ENCODE results near the gene TRA2B. TPM values are rescaled to one million over a fixed set of nuclear protein-coding genes. Genes with fewer than 3 reads are reported as not detected.
A peak's percentile ranks its signal among the peaks of the same experiment; 100 is the strongest.

The TRA2B gene
- total RNA-seq, 2 experiments from 2014 or later, result 549 to 585 TPM

DNA sequence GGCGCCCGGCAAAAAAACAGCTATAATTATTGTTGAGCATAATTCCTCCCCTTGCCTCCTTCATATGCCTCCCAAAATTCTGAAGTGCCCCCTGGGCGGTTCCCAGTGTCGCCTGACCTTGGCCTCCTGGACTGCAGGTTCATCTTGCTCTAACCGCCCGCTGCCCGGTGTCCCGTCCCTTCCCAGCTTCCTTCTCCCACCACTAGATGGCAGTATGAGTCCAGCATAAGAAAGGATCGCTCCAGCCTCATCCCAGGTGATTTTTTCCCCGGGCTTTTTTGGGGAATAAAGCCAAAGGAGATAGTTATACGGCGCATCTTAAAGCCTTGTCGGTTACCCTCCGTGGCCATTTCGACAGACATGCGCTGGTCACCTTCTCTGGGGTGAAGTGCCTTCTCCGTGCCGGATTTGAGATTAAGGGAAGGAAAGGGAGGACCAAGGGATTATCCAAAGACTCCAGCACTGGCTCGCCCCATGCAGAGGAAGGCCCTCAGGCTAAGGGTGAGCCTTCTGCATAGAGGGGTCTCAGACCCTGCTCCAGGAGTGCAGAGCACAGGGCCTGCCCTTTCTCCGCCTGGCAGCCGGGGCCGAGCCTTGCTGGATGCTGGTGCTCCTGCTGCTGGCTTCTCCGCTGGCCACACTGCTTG, 45.8 kb upstream of the TRA2B start:
- Histone ChIP-seq H3K4me3 (ENCODE audit: low read length) (no peak overlapping the region), H3K27me3 (ENCODE audit: control insufficient read depth in 1 of 2, insufficient read depth in 2 of 2, low read length in 2 of 2) (no peaks in the 10 kb centered on the region), H3K4me1 (ENCODE audit: insufficient read depth, low read length) (peaks cover 8% of the 10 kb centered on the region), H3K36me3 (ENCODE audit: insufficient read depth, low read length) (no peaks in the 10 kb centered on the region), H3K9me3 (ENCODE audit: control insufficient read depth in 1 of 2, insufficient read depth in 1 of 2, low read length in 2 of 2) (no peaks in the 10 kb centered on the region), H3K27ac (ENCODE audit: low read depth in 1 of 2, low read length in 2 of 2) (no peak overlapping the region)
- Mint-ChIP-seq H3K4me1 (ENCODE audit: low read depth) (no peaks in the 10 kb centered on the region), H3K4me3 (no peak overlapping the region), H3K36me3 (ENCODE audit: low read depth) (no peaks in the 10 kb centered on the region), H3K27me3 (peaks cover 5% of the 10 kb centered on the region), H3K9me3 (no peaks in the 10 kb centered on the region), H3K27ac (no peak overlapping the region)
- ChIA-PET CTCF (interaction anchor here (0.5 to 2.3 kb wide), 10 partner anchors 9 to 1145 kb away, joined by 3 to 14 read pairs (median 4); no protein-coding TSS in a partner anchor), POLR2A (interaction anchor here (0.7 to 0.9 kb wide), 2 partner anchors 556 to 634 kb away, joined by 3 read pairs; no protein-coding TSS in a partner anchor)
- intact Hi-C loops (cut with DNase I, micrococcal nuclease), result loop anchor here (1.0 to 10.0 kb wide), 6 partner anchors 257 to 841 kb away; no protein-coding TSS in a partner anchor
- TF ChIP-seq, protein P1, sequence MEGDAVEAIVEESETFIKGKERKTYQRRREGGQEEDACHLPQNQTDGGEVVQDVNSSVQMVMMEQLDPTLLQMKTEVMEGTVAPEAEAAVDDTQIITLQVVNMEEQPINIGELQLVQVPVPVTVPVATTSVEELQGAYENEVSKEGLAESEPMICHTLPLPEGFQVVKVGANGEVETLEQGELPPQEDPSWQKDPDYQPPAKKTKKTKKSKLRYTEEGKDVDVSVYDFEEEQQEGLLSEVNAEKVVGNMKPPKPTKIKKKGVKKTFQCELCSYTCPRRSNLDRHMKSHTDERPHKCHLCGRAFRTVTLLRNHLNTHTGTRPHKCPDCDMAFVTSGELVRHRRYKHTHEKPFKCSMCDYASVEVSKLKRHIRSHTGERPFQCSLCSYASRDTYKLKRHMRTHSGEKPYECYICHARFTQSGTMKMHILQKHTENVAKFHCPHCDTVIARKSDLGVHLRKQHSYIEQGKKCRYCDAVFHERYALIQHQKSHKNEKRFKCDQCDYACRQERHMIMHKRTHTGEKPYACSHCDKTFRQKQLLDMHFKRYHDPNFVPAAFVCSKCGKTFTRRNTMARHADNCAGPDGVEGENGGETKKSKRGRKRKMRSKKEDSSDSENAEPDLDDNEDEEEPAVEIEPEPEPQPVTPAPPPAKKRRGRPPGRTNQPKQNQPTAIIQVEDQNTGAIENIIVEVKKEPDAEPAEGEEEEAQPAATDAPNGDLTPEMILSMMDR (IDR thresholded peaks at IDR 0.05), result peak; percentile 94
- peak; percentile 27 to 79 (median 42) for DNase-seq
- peak; percentile 68 for ATAC-seq (ENCODE audit: poor library complexity)

DNA sequence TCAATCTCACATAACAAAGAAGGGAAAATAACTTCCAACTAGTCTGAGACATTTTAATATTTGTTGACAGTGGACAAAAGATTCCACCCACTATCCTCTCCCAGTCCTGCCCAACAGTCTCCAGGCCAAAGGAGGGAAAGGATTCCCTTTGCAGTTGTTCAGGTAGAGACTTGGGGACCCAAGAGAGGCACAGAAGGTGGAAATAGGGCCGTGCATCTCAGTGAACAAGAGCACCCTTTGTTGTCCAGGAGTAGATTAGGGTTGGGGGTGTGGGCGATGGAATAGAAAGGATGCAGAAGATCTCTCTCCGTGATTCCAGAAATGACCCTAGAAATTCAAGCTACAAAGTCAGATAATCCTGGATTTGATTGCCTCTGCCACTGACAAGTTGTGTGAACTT, 44.8 kb upstream of the TRA2B start:
- H3K27ac Mint-ChIP-seq, result no peak overlapping the region
- intact Hi-C loops (cut with DNase I, micrococcal nuclease), result loop anchor here (1.0 to 10.0 kb wide), 6 partner anchors 258 to 842 kb away; no protein-coding TSS in a partner anchor
- no peaks in the 10 kb centered on the region for H3K36me3 ChIP-seq (ENCODE audit: insufficient read depth, low read length)
- POLR2A ChIA-PET, result interaction anchor here (0.9 kb wide), 1 partner anchor 557 kb away, joined by 3 read pairs; no protein-coding TSS in a partner anchor
- no peak overlapping the region for H3K27ac ChIP-seq (ENCODE audit: low read depth in 1 of 2, low read length in 2 of 2)
- TF ChIP-seq, protein P1 (IDR thresholded peaks at IDR 0.05), result no peak
- H3K4me1 Mint-ChIP-seq (ENCODE audit: low read depth), result peaks cover under 1% of the 10 kb centered on the region
- peaks cover 8% of the 10 kb centered on the region for H3K4me1 ChIP-seq (ENCODE audit: insufficient read depth, low read length)
- H3K36me3 Mint-ChIP-seq (ENCODE audit: low read depth), result no peaks in the 10 kb centered on the region
- no peaks in the 10 kb centered on the region for H3K9me3 Mint-ChIP-seq
- CTCF ChIA-PET, result interaction anchor here (0.7 to 2.3 kb wide), 5 partner anchors 10 to 557 kb away, joined by 4 to 14 read pairs (median 5); no protein-coding TSS in a partner anchor
- no peak overlapping the region for H3K4me3 Mint-ChIP-seq
- DNase-seq (no peak), ATAC-seq (ENCODE audit: poor library complexity) (no peak)
- peaks cover 5% of the 10 kb centered on the region for H3K27me3 Mint-ChIP-seq
- H3K4me3 ChIP-seq (ENCODE audit: low read length), result no peak overlapping the region
- no peaks in the 10 kb centered on the region for H3K27me3 ChIP-seq (ENCODE audit: control insufficient read depth in 1 of 2, insufficient read depth in 2 of 2, low read length in 2 of 2)
- H3K9me3 ChIP-seq (ENCODE audit: control insufficient read depth in 1 of 2, insufficient read depth in 1 of 2, low read length in 2 of 2), result no peaks in the 10 kb centered on the region

DNA sequence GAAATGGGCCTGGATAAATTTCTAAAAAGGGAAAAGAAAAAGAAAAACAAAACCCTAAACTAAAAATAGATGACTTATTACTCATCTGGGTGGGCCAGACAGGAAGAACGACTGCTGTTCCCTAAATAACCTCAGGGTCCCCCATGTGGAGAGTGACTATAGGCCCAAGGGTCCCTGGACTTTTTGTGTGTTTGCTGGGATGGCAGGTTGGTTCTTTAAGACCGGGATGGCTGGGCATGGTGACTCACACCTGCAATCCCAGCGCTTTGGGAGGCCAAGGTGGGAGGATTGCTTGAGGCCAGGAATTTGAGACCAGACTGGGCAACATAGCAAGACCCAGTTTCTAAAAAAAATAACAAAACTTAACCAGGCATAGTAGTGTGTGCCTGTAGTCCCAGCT, 43.8 kb upstream of the TRA2B start:
- TF ChIP-seq, protein P1 (IDR thresholded peaks at IDR 0.05), result no peak
- intact Hi-C loops (cut with DNase I, micrococcal nuclease), result loop anchor here (2.0 to 10.0 kb wide), 5 partner anchors 259 to 843 kb away; no protein-coding TSS in a partner anchor
- ATAC-seq (ENCODE audit: poor library complexity) (no peak), DNase-seq (no peak)
- no peaks in the 10 kb centered on the region for H3K36me3 Mint-ChIP-seq (ENCODE audit: low read depth)
- no peak overlapping the region for H3K4me3 Mint-ChIP-seq
- no peaks in the 10 kb centered on the region for H3K9me3 Mint-ChIP-seq
- Histone ChIP-seq H3K4me1 (ENCODE audit: insufficient read depth, low read length) (peaks cover 8% of the 10 kb centered on the region), H3K27me3 (ENCODE audit: control insufficient read depth in 1 of 2, insufficient read depth in 2 of 2, low read length in 2 of 2) (no peaks in the 10 kb centered on the region), H3K36me3 (ENCODE audit: insufficient read depth, low read length) (no peaks in the 10 kb centered on the region), H3K27ac (ENCODE audit: low read depth in 1 of 2, low read length in 2 of 2) (no peak overlapping the region), H3K9me3 (ENCODE audit: control insufficient read depth in 1 of 2, insufficient read depth in 1 of 2, low read length in 2 of 2) (no peaks in the 10 kb centered on the region), H3K4me3 (ENCODE audit: low read length) (no peak overlapping the region)
- ChIA-PET CTCF (interaction anchor here (2.3 kb wide), 1 partner anchor 38 kb away, joined by 5 read pairs; no protein-coding TSS in a partner anchor), POLR2A (no interaction called here)
- H3K27me3 Mint-ChIP-seq, result peaks cover 5% of the 10 kb centered on the region
- peaks cover 8% of the 10 kb centered on the region for H3K4me1 Mint-ChIP-seq (ENCODE audit: low read depth)
- no peak overlapping the region for H3K27ac Mint-ChIP-seq
